Loucy (cell line): ENCODE measurements around the gene GMFB.
"Not testable (repeated sequence)": the region's sequence is repeated elsewhere in the genome, so short reads cannot be mapped to it uniquely, and the experiment has no call there.

Source experiments
- CTCF ChIP-seq: fragments of 200-600 bp; sonication (generic); conservative IDR thresholded peaks from 2 replicates; pipeline ENCODE4 v1.5.1; 2014; ENCODE audit warnings: mild to moderate bottlenecking, antibody characterized with exemption, low read length
- EZH2phosphoT487 ChIP-seq: fragments of 200-600 bp; IDR thresholded peaks from 2 replicates; pipeline ENCODE4 v1.6.1; 2018; ENCODE audit warnings: antibody characterized with exemption, mild to moderate bottlenecking, moderate library complexity, borderline replicate concordance

GRCh38 chr14:54453990-54454389 lies 34.8 kb downstream of the GMFB start:
- TF ChIP-seq CTCF, EZH2phosphoT487: not testable (repeated sequence)
